Measurements from ENCODE around the gene FCAMR.

- TF ChIP-seq CTCF (tag by site-specific recombination; IDR thresholded peaks at IDR 0.05) (no peak), ZNF266 (tag by site-specific recombination; IDR thresholded peaks at IDR 0.05; ENCODE audit: low read depth) (no peak), REST (tag by site-specific recombination; IDR thresholded peaks at IDR 0.05) (no peak), KLF1 (tag by site-specific recombination; IDR thresholded peaks at IDR 0.05) (no peak), ZBTB48 (tag by site-specific recombination; IDR thresholded peaks at IDR 0.05) (no peak), ZNF138 (tag by site-specific recombination; IDR thresholded peaks at IDR 0.05; ENCODE audit: borderline replicate concordance) (no peak), ZNF391 (tag by site-specific recombination; IDR thresholded peaks at IDR 0.05; ENCODE audit: borderline replicate concordance, low read depth) (no peak), ZNF112 (tag by site-specific recombination; IDR thresholded peaks at IDR 0.05) (no peak), ZNF792 (tag by site-specific recombination; IDR thresholded peaks at IDR 0.05) (no peak), ZNF37A (tag by site-specific recombination; IDR thresholded peaks at IDR 0.05) (no peak), ZNF19 (tag by site-specific recombination; IDR thresholded peaks at IDR 0.05; ENCODE audit: low read depth) (no peak)
Observed at GRCh38 chr1:206953126-206953525, 17.1 kb downstream of the FCAMR start.

Data from HEK293 (cell line).